Astrocyte (in vitro differentiated cells and primary cell): ENCODE data around the gene HAGHL.

ENCODE experiments used
- CTCF ChIP-seq: IDR thresholded peaks from 2 replicates; pipeline ENCODE4 v1.5.1; 2011; ENCODE audit warnings: low read depth, mild to moderate bottlenecking, inconsistent platforms, low read length, moderate library complexity; ENCODE audit not compliant: insufficient read depth
- EZH2 ChIP-seq: IDR thresholded peaks from 2 replicates; pipeline ENCODE4 v1.6.1; 2012; ENCODE audit warnings: mild to moderate bottlenecking, low read length, inconsistent platforms; ENCODE audit not compliant: insufficient read depth

GRCh38 chr16:711548-712320 lies 15.2 kb upstream of the HAGHL start:
- TF ChIP-seq EZH2 = no peak
- TF ChIP-seq CTCF = peak; percentile 58
